K562 (cell line): ENCODE measurements around the gene RABEPK. TPM values are rescaled to one million over a fixed set of nuclear protein-coding genes. Genes with fewer than 3 reads are reported as not detected.

ENCODE experiments used
- CHAMP1 ChIP-seq: fragments of 450-650 bp; IDR thresholded peaks from 2 replicates; pipeline ENCODE4 v1.6.1; 2016; ENCODE audit warnings: mild to moderate bottlenecking
- CREM ChIP-seq: IDR thresholded peaks from 2 replicates; pipeline ENCODE4 v1.6.1; 2014; ENCODE audit warnings: antibody characterized with exemption, low read depth
- CXXC5 ChIP-seq: fragments of 250-450 bp; sonication (Bioruptor Pico); IDR thresholded peaks from 2 replicates; pipeline ENCODE4 v1.8.0; 2022; ENCODE audit warnings: inconsistent platforms, mild to moderate bottlenecking, moderate library complexity
- DPF2 ChIP-seq: fragments of 450-650 bp; IDR thresholded peaks from 2 replicates; pipeline ENCODE4 v1.6.1; 2016
- EP300 ChIP-seq: IDR thresholded peaks from 2 replicates; pipeline ENCODE4 v1.6.1; 2012; ENCODE audit warnings: low read length, improper control_type of control experiment
- GABPB1 ChIP-seq: sonication (generic); formaldehyde crosslinking; IDR thresholded peaks from 2 replicates; pipeline ENCODE4 v1.8.0; 2022; ENCODE audit warnings: mild to moderate bottlenecking, missing genetic modification reagents
- HOXB6 ChIP-seq: fragments of 250-450 bp; sonication (Bioruptor Pico); IDR thresholded peaks from 2 replicates; pipeline ENCODE4 v1.5.1; 2022; ENCODE audit warnings: mild to moderate bottlenecking, borderline replicate concordance
- IRF2 ChIP-seq: sonication (generic); formaldehyde crosslinking; IDR thresholded peaks from 2 replicates; pipeline ENCODE4 v1.8.1; 2022; ENCODE audit warnings: mild to moderate bottlenecking, missing genetic modification reagents
- JUND ChIP-seq, 2 experiments: IDR thresholded peaks; 2 replicates in 1 of 2; 3 replicates in 1 of 2; pipeline ENCODE4 v1.6.1; 2011; ENCODE audit warnings: borderline replicate concordance in 2 of 2, low read depth in 2 of 2, low read length in 2 of 2, improper control_type of control experiment in 1 of 2, missing biosample characterization in 1 of 2, missing genetic modification characterization in 1 of 2, missing genetic modification reagents in 1 of 2
- L3MBTL2 ChIP-seq: fragments of 450-650 bp; IDR thresholded peaks from 2 replicates; pipeline ENCODE4 v1.6.1; 2016; ENCODE audit warnings: mild to moderate bottlenecking, moderate library complexity
- MAFF ChIP-seq: IDR thresholded peaks from 2 replicates; pipeline ENCODE4 v1.6.1; 2012; ENCODE audit warnings: low read length, improper control_type of control experiment
- MLLT1 ChIP-seq, 2 experiments: fragments of 450-650 bp; IDR thresholded peaks; 2 replicates each; pipeline ENCODE4 v1.6.1; 2016
- MXD1 ChIP-seq: fragments of 250-450 bp; sonication (Bioruptor Pico); IDR thresholded peaks from 2 replicates; pipeline ENCODE4 v1.8.0; 2021; ENCODE audit warnings: borderline replicate concordance, mild to moderate bottlenecking, moderate library complexity; ENCODE audit not compliant: poor library complexity, severe bottlenecking
- NFRKB ChIP-seq: fragments of 450-650 bp; IDR thresholded peaks from 2 replicates; pipeline ENCODE4 v1.6.1; 2016; ENCODE audit warnings: low read depth
- NR2F6 ChIP-seq: fragments of 450-650 bp; formaldehyde crosslinking; IDR thresholded peaks from 2 replicates; pipeline ENCODE4 v1.4.0; 2020; ENCODE audit warnings: mild to moderate bottlenecking
- PTTG1 ChIP-seq: fragments of 450-650 bp; IDR thresholded peaks from 2 replicates; pipeline ENCODE4 v1.6.1; 2016; ENCODE audit warnings: low read depth, mild to moderate bottlenecking, missing genetic modification characterization, missing compliant biosample characterization
- RAD21 ChIP-seq, 2 experiments: fragments of 250-450 bp in 1 of 2; fragments of 450-650 bp in 1 of 2; sonication (Bioruptor Pico) in 1 of 2; formaldehyde crosslinking in 1 of 2; IDR thresholded peaks in 1 of 2; conservative IDR thresholded peaks in 1 of 2; 2 replicates each; pipeline versions ENCODE4 v1.4.0 to v1.8.0; 2020 to 2022; ENCODE audit warnings: mild to moderate bottlenecking in 2 of 2, moderate library complexity in 1 of 2
- RCOR1 ChIP-seq, 2 experiments: IDR thresholded peaks; 2 replicates each; pipeline ENCODE4 v1.6.1; 2012; ENCODE audit warnings: low read depth in 2 of 2, low read length in 2 of 2, borderline replicate concordance in 1 of 2, improper control_type of control experiment in 1 of 2
- SREBF2 ChIP-seq: sonication (generic); formaldehyde crosslinking; IDR thresholded peaks from 2 replicates; pipeline ENCODE4 v1.4.0; 2020; ENCODE audit warnings: mild to moderate bottlenecking, missing genetic modification reagents
- TAL1 ChIP-seq: fragments of 450-650 bp; IDR thresholded peaks from 2 replicates; pipeline ENCODE4 v1.6.1; 2016; ENCODE audit warnings: mild to moderate bottlenecking
- TCF7 ChIP-seq: sonication (generic); IDR thresholded peaks from 2 replicates; pipeline ENCODE4 v1.6.1; 2016; ENCODE audit warnings: antibody characterized with exemption, borderline replicate concordance
- USF2 ChIP-seq: sonication (generic); formaldehyde crosslinking; IDR thresholded peaks from 2 replicates; pipeline ENCODE4 v1.5.0; 2020; ENCODE audit warnings: missing genetic modification reagents
- ZNF449 ChIP-seq: fragments of 250-450 bp; sonication (Bioruptor Pico); IDR thresholded peaks from 2 replicates; pipeline ENCODE4 v1.8.0; 2022; ENCODE audit warnings: moderate library complexity, mild to moderate bottlenecking, inconsistent platforms
- polyA plus RNA-seq, 8 experiments: library from polyadenylated mRNA; depleted of rRNA in 4 of 8; stranded (reverse) in 5 of 8; unstranded in 3 of 8; fragments of >200 nt; fragmentation: Nextera tagmentation in 2 of 8; fragmentation: Illumina TruSeq in 1 of 8; extraction: Ambion mirVana in 2 of 8; extraction: Trizol in 1 of 8; gene quantifications; 2 replicates each; pipeline versions ENCODE4 v1.2.1 to v1.2.3, GENCODE V29; 2011 to 2014; ENCODE audit warnings: inconsistent platforms in 1 of 8, missing spikeins in 1 of 8
- total RNA-seq, 7 experiments: library from RNA; depleted of rRNA in 6 of 7; stranded (reverse); fragments of >200 nt in 6 of 7; fragmentation: Illumina TruSeq in 2 of 7; extraction: Trizol in 2 of 7; gene quantifications; 2 replicates each; pipeline versions ENCODE4 v1.2.1 to v1.2.3, GENCODE V29; 2011 to 2021; ENCODE audit warnings: low replicate concordance in 1 of 7

Gene RABEPK
- total and polyA plus RNA-seq, 9 of the 15 experiments (the other 6 are each of a cell fraction or from before 2014, with no cell fraction given) = 38.3 to 113 (median 52.8) TPM

GRCh38 chr9:125246261-125246667 is 45.9 kb downstream of the RABEPK start (continued):
- peak in 1 of 2 experiments; percentile 74; a peak in 2 of 4 replicates for TF ChIP-seq MLLT1 (IDR thresholded peaks at IDR 0.05)
- TF ChIP-seq SREBF2 = no peak
- no peak; the same call in 1 of the 2 replicates for TF ChIP-seq CREM
- no peak for TF ChIP-seq GABPB1 (CRISPR knock-in tag)
- TF ChIP-seq ZNF449 (CRISPR knock-in tag) = no peak
- TF ChIP-seq HOXB6 (CRISPR knock-in tag) = no peak
- TF ChIP-seq CHAMP1 = no peak
- 0 out of 2 replicates have a peak, but pooled peaks have one; percentile 41 for TF ChIP-seq NFRKB
- TF ChIP-seq CXXC5 = no peak; the same call in 1 of the 2 replicates
- TF ChIP-seq L3MBTL2 = peak; percentile 77
- TF ChIP-seq PTTG1 (tag) = peak; percentile 68; the same call in 1 of the 2 replicates
- no peak for TF ChIP-seq MXD1
- peak; percentile 79 for TF ChIP-seq TAL1
- TF ChIP-seq EP300 = peak; percentile 64; the same call in 1 of the 2 replicates
- TF ChIP-seq TCF7 = no peak
- 0 out of 4 replicates have a peak, but pooled peaks of 1 of the 2 experiments have one; percentile 7 for TF ChIP-seq RAD21 (CRISPR knock-in tag; conservative IDR thresholded peaks at IDR 0.05 in 1 of 2, IDR thresholded peaks at IDR 0.05 in 1 of 2)
- TF ChIP-seq RCOR1 (IDR thresholded peaks at IDR 0.05; ENCODE audit: borderline replicate concordance in 1 of 2, low read depth in 2 of 2, low read length in 2 of 2) = peak in 1 of 2 experiments; percentile 32; a peak in 1 of 4 replicates
- peak; percentile 66; the same call in 1 of the 2 replicates for TF ChIP-seq MAFF
- no peak for TF ChIP-seq USF2 (CRISPR knock-in tag)
- TF ChIP-seq NR2F6 (CRISPR knock-in tag) = no peak
- TF ChIP-seq JUND (IDR thresholded peaks at IDR 0.05; ENCODE audit: borderline replicate concordance, low read depth, low read length) = peak; percentile 37; the same call in 1 of the 2 replicates
- TF ChIP-seq JUND (tag; IDR thresholded peaks at IDR 0.05; ENCODE audit: borderline replicate concordance, low read depth, low read length) = no peak
- TF ChIP-seq DPF2 = peak; percentile 95
- TF ChIP-seq IRF2 = no peak
